NCI-H2029 treated with DMSO at 0.1 percent for 48 hours (cell line): ENCODE data around the gene PLA2G2F.
"Not testable (repeated sequence)": the region's sequence is repeated elsewhere in the genome, so short reads cannot be mapped to it uniquely, and the experiment has no call there.

Experiments used
- DNase-seq: peaks from one replicate; lab custom pipeline; 2025; lab: John Stamatoyannopoulos, UW

Gene PLA2G2F

GRCh38 chr1:20114021-20114648 lies 25.0 kb upstream of the PLA2G2F start:
- DNase-seq = no peak

GRCh38 chr1:20115479-20115878 lies 23.6 kb upstream of the PLA2G2F start:
- no peak for DNase-seq

GRCh38 chr1:20115916-20116315 lies 23.2 kb upstream of the PLA2G2F start:
- DNase-seq = no peak

GRCh38 chr1:20117236-20117635 lies 21.9 kb upstream of the PLA2G2F start:
- no peak for DNase-seq

GRCh38 chr1:20119347-20119746 lies 19.8 kb upstream of the PLA2G2F start, which contains the start of gene PLA2G2D:
Gene PLA2G2D, minus strand, starts transcription at chr1:20119536. Its CDS starts 38 bp downstream, at chr1:20119498.
- DNase-seq = no peak

- no peak for DNase-seq
Measured at GRCh38 chr1:20120796-20121195, 18.3 kb upstream of the PLA2G2F start.

- DNase-seq = no peak
Measured at GRCh38 chr1:20123722-20124455, 15.2 kb upstream of the PLA2G2F start.

GRCh38 chr1:20124456-20125057 lies 14.6 kb upstream of the PLA2G2F start:
- DNase-seq = peak; percentile 1

GRCh38 chr1:20125100-20125499 lies 14.0 kb upstream of the PLA2G2F start:
- DNase-seq = no peak

GRCh38 chr1:20126041-20126805 lies 12.9 kb upstream of the PLA2G2F start:
- no peak for DNase-seq

GRCh38 chr1:20126806-20127440 lies 12.2 kb upstream of the PLA2G2F start:
- no peak for DNase-seq

GRCh38 chr1:20130518-20130917 lies 8.6 kb upstream of the PLA2G2F start:
- not testable (repeated sequence) for DNase-seq

- DNase-seq = no peak
Measured at GRCh38 chr1:20134995-20135394, 4.1 kb upstream of the PLA2G2F start.

- DNase-seq = no peak
Measured at GRCh38 chr1:20136249-20136648, 2.9 kb upstream of the PLA2G2F start.

- no peak for DNase-seq
Measured at GRCh38 chr1:20137055-20137454, 2.1 kb upstream of the PLA2G2F start.

GRCh38 chr1:20137604-20138003 lies 1.5 kb upstream of the PLA2G2F start:
- no peak for DNase-seq

GRCh38 chr1:20138346-20138745 lies 777 bp upstream of the PLA2G2F start:
- DNase-seq = no peak

GRCh38 chr1:20139776-20140612 lies 871 bp downstream of the PLA2G2F start:
- DNase-seq = no peak

GRCh38 chr1:20141001-20141400 lies 1.9 kb downstream of the PLA2G2F start:
- DNase-seq = no peak

GRCh38 chr1:20141466-20141865 lies 2.3 kb downstream of the PLA2G2F start:
- no peak for DNase-seq
